DND-41 (cell line): ENCODE results near the gene SPINK1.

Source experiments
- ATAC-seq: fragments of 200-7000 bp; cut with Tn5 transposase; 3 replicates; pipeline ENCODE4 v1.9.1; 2021; ENCODE audit warnings: low read depth; ENCODE audit not compliant: insufficient read depth
- DNase-seq: peaks from one replicate; pipeline ENCODE4 v3.0.0-alpha.2; 2020
- H2AFZ ChIP-seq: 2 replicates; pipeline ENCODE4 v1.6.0; 2012; ENCODE audit warnings: low read depth, low read length
- H3K27ac ChIP-seq: 2 replicates; pipeline ENCODE4 v1.5.1; 2012; ENCODE audit warnings: low read length, inconsistent platforms
- H3K27me3 ChIP-seq: fragments of 200-600 bp; sonication (generic); 2 replicates; pipeline ENCODE4 v1.6.0; 2012; ENCODE audit warnings: low read length, mild to moderate bottlenecking, inconsistent platforms; ENCODE audit not compliant: insufficient read depth, poor library complexity
- H3K36me3 ChIP-seq: 2 replicates; pipeline ENCODE4 v1.5.1; 2012; ENCODE audit warnings: low read length, inconsistent platforms; ENCODE audit not compliant: insufficient read depth
- H3K4me1 ChIP-seq: 2 replicates; pipeline ENCODE4 v1.5.1; 2012; ENCODE audit warnings: mild to moderate bottlenecking, low read length; ENCODE audit not compliant: insufficient read depth
- H3K4me2 ChIP-seq: 2 replicates; pipeline ENCODE4 v1.6.0; 2012; ENCODE audit warnings: mild to moderate bottlenecking, moderate library complexity, low read length, inconsistent platforms; ENCODE audit not compliant: insufficient read depth
- H3K4me3 ChIP-seq, 2 experiments: fragments of 200-600 bp in 1 of 2; shearing (Covaris generic) in 1 of 2; 2 replicates each; pipeline ENCODE4 v1.5.1; 2012 to 2016; ENCODE audit warnings: inconsistent platforms in 2 of 2, low read length in 2 of 2, mild to moderate bottlenecking in 2 of 2, low read depth in 1 of 2, moderate library complexity in 1 of 2
- H3K79me2 ChIP-seq: 2 replicates; pipeline ENCODE4 v1.6.0; 2012; ENCODE audit warnings: low read length, inconsistent platforms; ENCODE audit not compliant: insufficient read depth
- H3K9ac ChIP-seq: 2 replicates; pipeline ENCODE4 v1.6.0; 2012; ENCODE audit warnings: low read depth, mild to moderate bottlenecking, inconsistent platforms, low read length, moderate library complexity
- H3K9me3 ChIP-seq: 2 replicates; pipeline ENCODE4 v1.5.1; 2012; ENCODE audit warnings: low read length, moderate library complexity, mild to moderate bottlenecking, inconsistent platforms; ENCODE audit not compliant: insufficient read depth, severe bottlenecking
- H4K20me1 ChIP-seq: 2 replicates; pipeline ENCODE4 v1.6.0; 2012; ENCODE audit warnings: low read length; ENCODE audit not compliant: insufficient read depth
- CTCF ChIP-seq: IDR thresholded peaks from 2 replicates; pipeline ENCODE4 v1.5.1; 2012; ENCODE audit warnings: borderline replicate concordance, low read length, moderate library complexity, mild to moderate bottlenecking; ENCODE audit not compliant: poor library complexity, severe bottlenecking; ENCODE audit errors: extremely low read depth
- EZH2 ChIP-seq: IDR thresholded peaks from 3 replicates; pipeline ENCODE4 v1.6.1; 2012; ENCODE audit warnings: borderline replicate concordance, low read depth, mild to moderate bottlenecking, moderate library complexity, low read length, inconsistent platforms; ENCODE audit not compliant: severe bottlenecking

SPINK1 gene

GRCh38 chr5:147809830-147810666 lies 21.4 kb downstream of the SPINK1 start:
- no peak for ATAC-seq
- H4K20me1 ChIP-seq: no peaks in the 10 kb centered on the region
- no peak for TF ChIP-seq EZH2
- no peak for TF ChIP-seq CTCF
- H3K27me3 ChIP-seq: no peaks in the 10 kb centered on the region
- no peaks in the 10 kb centered on the region for H3K79me2 ChIP-seq
- no peaks in the 10 kb centered on the region for H3K4me1 ChIP-seq
- H3K4me2 ChIP-seq: no peak overlapping the region
- no peak overlapping the region for H3K27ac ChIP-seq
- H3K36me3 ChIP-seq: no peaks in the 10 kb centered on the region
- H3K9me3 ChIP-seq: no peaks in the 10 kb centered on the region
- H3K9ac ChIP-seq: no peak overlapping the region
- no peak overlapping the region for H2AFZ ChIP-seq
- no peak overlapping the region for H3K4me3 ChIP-seq
- DNase-seq: no peak

GRCh38 chr5:147805030-147805454 lies 26.4 kb downstream of the SPINK1 start:
- Histone ChIP-seq H3K9me3 (no peaks in the 10 kb centered on the region), H3K36me3 (no peaks in the 10 kb centered on the region), H3K4me2 (no peak overlapping the region), H3K4me1 (no peaks in the 10 kb centered on the region), H3K79me2 (no peaks in the 10 kb centered on the region), H4K20me1 (no peaks in the 10 kb centered on the region), H3K9ac (no peak overlapping the region), H2AFZ (no peak overlapping the region), H3K27me3 (no peaks in the 10 kb centered on the region), H3K27ac (no peak overlapping the region), H3K4me3 (no peak overlapping the region)
- TF ChIP-seq EZH2: no peak
- no peak for TF ChIP-seq CTCF
- DNase-seq: no peak
- ATAC-seq: no peak

DNA sequence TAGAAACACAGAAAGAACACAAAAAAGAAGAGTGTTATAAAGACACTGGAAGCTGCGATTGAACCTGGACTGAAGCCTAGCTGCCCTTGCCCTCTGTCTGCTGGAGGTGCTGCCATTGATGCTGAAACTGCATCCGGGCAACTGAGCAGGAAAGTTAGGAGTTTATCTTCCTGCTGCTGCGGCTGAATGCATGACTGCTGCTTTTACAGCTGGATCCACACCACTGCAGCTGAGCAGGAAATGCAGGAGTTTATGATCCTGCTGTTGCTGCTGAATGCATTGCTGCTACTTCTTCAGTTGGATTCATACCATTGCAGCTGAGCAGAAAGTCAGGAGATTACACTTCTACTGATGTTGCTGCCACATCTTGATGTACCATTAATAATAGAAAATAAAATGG lies 27.1 kb downstream of the SPINK1 start:
- no peaks in the 10 kb centered on the region for H3K36me3 ChIP-seq
- no peaks in the 10 kb centered on the region for H3K27me3 ChIP-seq
- no peak overlapping the region for H3K4me3 ChIP-seq
- no peak overlapping the region for H3K4me2 ChIP-seq
- H3K27ac ChIP-seq: no peak overlapping the region
- no peaks in the 10 kb centered on the region for H3K79me2 ChIP-seq
- no peaks in the 10 kb centered on the region for H3K9me3 ChIP-seq
- H2AFZ ChIP-seq: no peak overlapping the region
- no peak for DNase-seq
- no peak for ATAC-seq
- no peak for TF ChIP-seq EZH2
- no peak for TF ChIP-seq CTCF
- H3K9ac ChIP-seq: no peak overlapping the region
- no peaks in the 10 kb centered on the region for H3K4me1 ChIP-seq
- no peaks in the 10 kb centered on the region for H4K20me1 ChIP-seq
